GM18868 (cell line): Measurements from ENCODE around the gene PRR20G.

Experiments used
- ATAC-seq: cut with Tn5 transposase; IDR thresholded peaks from one replicate; pipeline ENCODE4 v1.9.1; 2021; ENCODE audit warnings: mild to moderate bottlenecking, moderate library complexity; ENCODE audit not compliant: unreplicated experiment

Gene PRR20G

DNA sequence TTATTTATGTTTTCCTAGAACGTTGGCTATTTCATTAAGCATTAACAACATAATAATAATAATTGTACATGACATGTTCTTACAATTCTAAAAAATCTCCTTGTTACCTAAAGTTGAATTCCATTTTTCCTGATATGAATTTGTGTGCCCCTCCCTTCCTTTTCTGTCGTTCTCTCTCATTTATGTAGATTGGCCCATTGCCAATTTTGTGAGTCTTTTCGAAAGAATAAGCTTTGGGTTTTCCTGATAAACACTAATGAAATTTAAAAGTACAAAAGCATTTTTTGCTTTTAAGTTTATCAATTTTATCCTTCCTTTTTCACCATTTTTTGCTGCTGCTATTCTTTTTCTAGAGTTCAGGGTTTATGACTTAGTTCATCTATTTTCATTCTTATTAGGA lies 50.0 kb downstream of the PRR20G start:
- ATAC-seq, result no peak

DNA sequence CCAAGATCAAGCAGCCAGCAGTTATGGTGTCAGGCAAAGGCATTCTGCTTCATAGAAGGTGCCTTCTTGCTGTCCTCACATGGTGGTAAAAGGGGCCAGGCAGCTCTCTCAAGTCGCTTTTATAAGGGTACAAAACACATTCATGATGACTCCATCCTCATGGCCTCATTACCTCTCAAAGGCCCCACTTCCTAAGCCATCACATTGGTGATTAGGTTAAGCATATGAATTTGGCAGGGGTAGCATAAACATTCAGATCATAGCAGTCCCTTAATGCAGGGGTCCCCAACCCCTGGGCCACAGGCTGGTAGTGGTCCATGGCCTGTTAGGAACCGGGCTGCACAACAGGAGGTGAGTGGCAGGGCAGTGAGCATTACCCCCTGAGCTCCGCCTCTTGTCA lies 52.1 kb downstream of the PRR20G start:
- ATAC-seq, result no peak

DNA sequence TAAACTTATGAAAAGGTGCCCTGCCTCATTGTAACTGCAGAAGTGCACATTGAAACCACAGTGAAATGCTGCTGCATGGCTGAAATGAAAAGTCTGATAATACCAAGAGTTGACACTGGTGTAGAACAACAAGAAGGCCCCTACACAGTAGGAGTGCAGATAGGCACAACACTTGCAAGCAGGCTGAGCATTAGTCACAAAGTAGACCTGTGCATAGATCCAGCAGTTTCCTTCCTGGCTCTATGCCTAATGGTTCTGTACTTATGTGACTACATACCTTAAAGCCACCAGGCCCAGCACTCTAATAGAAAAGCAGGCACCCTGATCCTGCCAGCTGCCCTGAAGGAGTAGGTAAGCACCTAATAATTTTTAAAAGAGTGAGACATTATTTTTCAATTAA lies 53.1 kb downstream of the PRR20G start:
- ATAC-seq, result no peak
